SK-N-SH (cell line): Measurements from ENCODE around the gene SCRN2. TPM values are rescaled to one million over a fixed set of nuclear protein-coding genes. Genes with fewer than 3 reads are reported as not detected.

Experiments used
- CTCF ChIA-PET: fragments of 300-600, 350-600 bp; formaldehyde crosslinking; extraction: SDS; loops from one replicate; lab custom pipeline; 2021; lab: Yijun Ruan, JAX
- POLR2A ChIA-PET: fragments of 350-600 bp; sonication (Branson Sonifier 250); formaldehyde crosslinking; extraction: SDS; loops from one replicate; lab custom pipeline; 2020; ENCODE audit warnings: antibody characterized with exemption, inconsistent platforms; lab: Yijun Ruan, JAX
- DNase-seq: peaks from one replicate; pipeline ENCODE4 v3.0.0; 2012
- H2AFZ ChIP-seq: fragments of 200-600 bp; sonication (generic); 2 replicates; pipeline ENCODE4 v1.8.1; 2016; ENCODE audit warnings: antibody characterized with exemption, mild to moderate bottlenecking, low read depth
- H3F3A ChIP-seq: fragments of 200-600 bp; sonication (generic); replicated peaks from 2 replicates; pipeline ENCODE3; 2016; ENCODE audit warnings: antibody characterized with exemption, mild to moderate bottlenecking; ENCODE audit not compliant: insufficient read depth
- H3K27ac ChIP-seq, 2 experiments: fragments of 200-500 bp in 1 of 2; fragments of 200-600 bp in 1 of 2; sonication (Bioruptor generic) in 1 of 2; sonication (generic), shearing (Covaris generic) in 1 of 2; 2 replicates each; pipeline versions ENCODE4 v1.5.1 to v1.6.1; 2014 to 2016; ENCODE audit warnings: low read depth in 2 of 2, inconsistent platforms in 1 of 2, low read length in 1 of 2, mild to moderate bottlenecking in 1 of 2, mixed read lengths in 1 of 2
- H3K27me3 ChIP-seq: fragments of 200-600 bp; sonication (generic), shearing (Covaris generic); 2 replicates; pipeline ENCODE4 v1.6.1; 2016; ENCODE audit warnings: mixed run types; ENCODE audit not compliant: insufficient read depth
- H3K36me3 ChIP-seq, 2 experiments: fragments of 200-500 bp in 1 of 2; fragments of 200-600 bp in 1 of 2; sonication (Bioruptor generic) in 1 of 2; sonication (generic) in 1 of 2; replicated peaks in 1 of 2; 2 replicates each; pipeline versions ENCODE3 to v1.5.1; 2014 to 2016; ENCODE audit warnings: low read length in 1 of 2, mild to moderate bottlenecking in 1 of 2; ENCODE audit not compliant: insufficient read depth in 2 of 2, control insufficient read depth in 1 of 2
- H3K4me1 ChIP-seq, 2 experiments: fragments of 200-500 bp in 1 of 2; fragments of 200-600 bp in 1 of 2; sonication (Bioruptor generic) in 1 of 2; sonication (generic), shearing (Covaris generic) in 1 of 2; 2 replicates each; pipeline versions ENCODE4 v1.5.1 to v1.6.1; 2014 to 2016; ENCODE audit warnings: low read depth in 1 of 2, low read length in 1 of 2, mixed run types in 1 of 2; ENCODE audit not compliant: insufficient read depth in 2 of 2, control insufficient read depth in 1 of 2
- H3K4me2 ChIP-seq: fragments of 200-600 bp; sonication (generic), shearing (Covaris generic); 2 replicates; pipeline ENCODE4 v1.6.1; 2017; ENCODE audit warnings: mixed run types
- H3K4me3 ChIP-seq, 2 experiments: fragments of 200-500 bp in 1 of 2; fragments of 200-600 bp in 1 of 2; sonication (Bioruptor generic) in 1 of 2; sonication (generic), shearing (Covaris generic) in 1 of 2; 2 replicates each; pipeline versions ENCODE4 v1.5.1 to v1.8.1; 2014 to 2016; ENCODE audit warnings: low read depth in 2 of 2, inconsistent platforms in 1 of 2, low read length in 1 of 2, mild to moderate bottlenecking in 1 of 2, mixed read lengths in 1 of 2, moderate library complexity in 1 of 2
- H3K79me2 ChIP-seq: fragments of 200-600 bp; sonication (generic); 2 replicates; pipeline ENCODE4 v1.8.1; 2017; ENCODE audit warnings: mild to moderate bottlenecking; ENCODE audit not compliant: insufficient read depth
- H3K9ac ChIP-seq: fragments of 200-600 bp; sonication (generic); 2 replicates; pipeline ENCODE4 v1.6.1; 2017; ENCODE audit warnings: mixed run types
- H3K9me2 ChIP-seq: fragments of 200-600 bp; sonication (generic); 2 replicates; pipeline ENCODE4 v1.6.1; 2017; ENCODE audit warnings: mixed run types
- H3K9me3 ChIP-seq: fragments of 200-600 bp; sonication (generic); 2 replicates; pipeline ENCODE4 v1.6.1; 2017; ENCODE audit warnings: mixed run types, mild to moderate bottlenecking, moderate library complexity
- H4K20me1 ChIP-seq: fragments of 200-600 bp; sonication (generic); 2 replicates; pipeline ENCODE4 v1.6.1; 2017; ENCODE audit warnings: mild to moderate bottlenecking, mixed run types; ENCODE audit not compliant: insufficient read depth
- CHD2 ChIP-seq: fragments of 150-350 bp; IDR thresholded peaks from 2 replicates; pipeline ENCODE4 v1.6.1; 2018; ENCODE audit warnings: low read length; ENCODE audit not compliant: partially characterized antibody
- EP300 ChIP-seq, 2 experiments: IDR thresholded peaks; 2 replicates each; pipeline versions ENCODE4 v1.4.0 to v1.6.1; 2012; ENCODE audit warnings: borderline replicate concordance in 1 of 2, low read depth in 1 of 2, low read length in 1 of 2
- NFIC ChIP-seq: IDR thresholded peaks from 2 replicates; pipeline ENCODE4 v1.4.0; 2012; ENCODE audit warnings: borderline replicate concordance
- RAD21 ChIP-seq: IDR thresholded peaks from 2 replicates; pipeline ENCODE4 v1.6.1; 2012; ENCODE audit warnings: mild to moderate bottlenecking, low read length
- RFX5 ChIP-seq: IDR thresholded peaks from 2 replicates; pipeline ENCODE4 v1.6.1; 2012; ENCODE audit warnings: mild to moderate bottlenecking, improper control_type of control experiment, low read length
- SIN3A ChIP-seq: IDR thresholded peaks from 2 replicates; pipeline ENCODE4 v1.6.1; 2012; ENCODE audit warnings: low read depth, mild to moderate bottlenecking, low read length, moderate library complexity, borderline replicate concordance
- TAF1 ChIP-seq: IDR thresholded peaks from 2 replicates; pipeline ENCODE4 v1.6.1; 2012; ENCODE audit warnings: low read depth, mild to moderate bottlenecking, low read length, moderate library complexity, borderline replicate concordance
- TCF12 ChIP-seq: IDR thresholded peaks from 2 replicates; pipeline ENCODE4 v1.4.0; 2012
- TEAD4 ChIP-seq: IDR thresholded peaks from 2 replicates; pipeline ENCODE4 v1.4.0; 2012; ENCODE audit warnings: mild to moderate bottlenecking, borderline replicate concordance; ENCODE audit not compliant: insufficient read depth
- USF2 ChIP-seq: fragments of 150-350 bp; IDR thresholded peaks from 2 replicates; pipeline ENCODE4 v1.6.1; 2017; ENCODE audit warnings: antibody characterized with exemption, low read length, low read depth, borderline replicate concordance
- YY1 ChIP-seq: IDR thresholded peaks from 2 replicates; pipeline ENCODE4 v1.4.0; 2012; ENCODE audit warnings: low read depth, mild to moderate bottlenecking
- WGBS: methylation state at CpG from one replicate; pipeline ENCODE4 v1.1.6; 2017; ENCODE audit warnings: low lambda C conversion rate; 5-methylcytosine and 5-hydroxymethylcytosine counted together
- polyA plus RNA-seq, 3 experiments: library from polyadenylated mRNA; depleted of rRNA; stranded (reverse); fragments of >200 nt; gene quantifications; 2 replicates each; pipeline ENCODE4 v1.2.3, GENCODE V29; 2012
- TF ChIP-seq, protein P1 (sequence below): fragments of 150-350 bp; IDR thresholded peaks from 2 replicates; pipeline ENCODE4 v1.6.1; 2016; ENCODE audit warnings: mild to moderate bottlenecking, low read depth, low read length
- TF ChIP-seq, protein P2 (sequence below): IDR thresholded peaks from 2 replicates; pipeline ENCODE4 v1.6.1; 2012; ENCODE audit warnings: mild to moderate bottlenecking, low read depth, low read length, moderate library complexity

SCRN2 gene
- polyA plus RNA-seq, 1 of the 3 experiments (the other 2 are of a cell fraction): 139 TPM

GRCh38 chr17:47834756-47835155 is 6.3 kb downstream of the SCRN2 start:
- TF ChIP-seq, protein P1, sequence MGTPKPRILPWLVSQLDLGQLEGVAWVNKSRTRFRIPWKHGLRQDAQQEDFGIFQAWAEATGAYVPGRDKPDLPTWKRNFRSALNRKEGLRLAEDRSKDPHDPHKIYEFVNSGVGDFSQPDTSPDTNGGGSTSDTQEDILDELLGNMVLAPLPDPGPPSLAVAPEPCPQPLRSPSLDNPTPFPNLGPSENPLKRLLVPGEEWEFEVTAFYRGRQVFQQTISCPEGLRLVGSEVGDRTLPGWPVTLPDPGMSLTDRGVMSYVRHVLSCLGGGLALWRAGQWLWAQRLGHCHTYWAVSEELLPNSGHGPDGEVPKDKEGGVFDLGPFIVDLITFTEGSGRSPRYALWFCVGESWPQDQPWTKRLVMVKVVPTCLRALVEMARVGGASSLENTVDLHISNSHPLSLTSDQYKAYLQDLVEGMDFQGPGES: no peak
- TF ChIP-seq TCF12 (no peak), CHD2 (no peak), USF2 (no peak), TEAD4 (no peak), RFX5 (no peak), RAD21 (no peak), EP300 (IDR thresholded peaks at IDR 0.05; ENCODE audit: borderline replicate concordance in 1 of 2, low read depth in 1 of 2, low read length in 1 of 2) (no peak), SIN3A (no peak), NFIC (no peak), TAF1 (no peak), YY1 (no peak)
- TF ChIP-seq, protein P2, sequence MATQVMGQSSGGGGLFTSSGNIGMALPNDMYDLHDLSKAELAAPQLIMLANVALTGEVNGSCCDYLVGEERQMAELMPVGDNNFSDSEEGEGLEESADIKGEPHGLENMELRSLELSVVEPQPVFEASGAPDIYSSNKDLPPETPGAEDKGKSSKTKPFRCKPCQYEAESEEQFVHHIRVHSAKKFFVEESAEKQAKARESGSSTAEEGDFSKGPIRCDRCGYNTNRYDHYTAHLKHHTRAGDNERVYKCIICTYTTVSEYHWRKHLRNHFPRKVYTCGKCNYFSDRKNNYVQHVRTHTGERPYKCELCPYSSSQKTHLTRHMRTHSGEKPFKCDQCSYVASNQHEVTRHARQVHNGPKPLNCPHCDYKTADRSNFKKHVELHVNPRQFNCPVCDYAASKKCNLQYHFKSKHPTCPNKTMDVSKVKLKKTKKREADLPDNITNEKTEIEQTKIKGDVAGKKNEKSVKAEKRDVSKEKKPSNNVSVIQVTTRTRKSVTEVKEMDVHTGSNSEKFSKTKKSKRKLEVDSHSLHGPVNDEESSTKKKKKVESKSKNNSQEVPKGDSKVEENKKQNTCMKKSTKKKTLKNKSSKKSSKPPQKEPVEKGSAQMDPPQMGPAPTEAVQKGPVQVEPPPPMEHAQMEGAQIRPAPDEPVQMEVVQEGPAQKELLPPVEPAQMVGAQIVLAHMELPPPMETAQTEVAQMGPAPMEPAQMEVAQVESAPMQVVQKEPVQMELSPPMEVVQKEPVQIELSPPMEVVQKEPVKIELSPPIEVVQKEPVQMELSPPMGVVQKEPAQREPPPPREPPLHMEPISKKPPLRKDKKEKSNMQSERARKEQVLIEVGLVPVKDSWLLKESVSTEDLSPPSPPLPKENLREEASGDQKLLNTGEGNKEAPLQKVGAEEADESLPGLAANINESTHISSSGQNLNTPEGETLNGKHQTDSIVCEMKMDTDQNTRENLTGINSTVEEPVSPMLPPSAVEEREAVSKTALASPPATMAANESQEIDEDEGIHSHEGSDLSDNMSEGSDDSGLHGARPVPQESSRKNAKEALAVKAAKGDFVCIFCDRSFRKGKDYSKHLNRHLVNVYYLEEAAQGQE: no peak
- POLR2A ChIA-PET: interaction anchor here (0.7 kb wide), 1 partner anchor 61 kb away, joined by 3 read pairs; no protein-coding TSS in a partner anchor
- Histone ChIP-seq H4K20me1 (no peaks in the 10 kb centered on the region), H3K9ac (no peak overlapping the region), H3K9me3 (no peaks in the 10 kb centered on the region), H3K4me2 (no peak overlapping the region), H3K27ac (no peak overlapping the region), H3K9me2 (no peaks in the 10 kb centered on the region), H3K27me3 (no peaks in the 10 kb centered on the region), H3K79me2 (peaks cover 17% of the 10 kb centered on the region), H3F3A (peaks cover 14% of the 10 kb centered on the region), H2AFZ (no peak overlapping the region), H3K36me3 (peaks cover 0 to 38% of the 10 kb centered on the region in 2 experiments), H3K4me1 (peaks cover 9 to 22% of the 10 kb centered on the region in 2 experiments; a peak in 2 of 4 replicates), H3K4me3 (no peak overlapping the region)
- 90% methylated on average over 5 of the region's 5 CpGs for WGBS
- CTCF ChIA-PET: interaction anchor here (0.6 to 33.0 kb wide), 3 partner anchors 18 to 179 kb away, joined by 3 to 1447 read pairs (median 573); partner anchors contain the start of genes SCRN2, SP2 and SP6
- DNase-seq: no peak
